ENCODE results near the gene SLC16A3.
"Not testable (repeated sequence)": the region's sequence is repeated elsewhere in the genome, so short reads cannot be mapped to it uniquely, and the experiment has no call there.

The SLC16A3 gene

GRCh38 chr17:82228842-82229697 lies at the start of gene SLC16A3:
Gene SLC16A3 (plus strand): TSS chr17:82229042. CDS start chr17:82236009, 6,967 bp downstream.
- DNase-seq (ENCODE audit: low spot score), result peak; percentile 83

GRCh38 chr17:82179412-82179811 lies 49.4 kb upstream of the SLC16A3 start:
- DNase-seq (ENCODE audit: low spot score), result no peak

GRCh38 chr17:82179946-82180475 lies 48.8 kb upstream of the SLC16A3 start:
- DNase-seq (ENCODE audit: low spot score), result no peak

DNA sequence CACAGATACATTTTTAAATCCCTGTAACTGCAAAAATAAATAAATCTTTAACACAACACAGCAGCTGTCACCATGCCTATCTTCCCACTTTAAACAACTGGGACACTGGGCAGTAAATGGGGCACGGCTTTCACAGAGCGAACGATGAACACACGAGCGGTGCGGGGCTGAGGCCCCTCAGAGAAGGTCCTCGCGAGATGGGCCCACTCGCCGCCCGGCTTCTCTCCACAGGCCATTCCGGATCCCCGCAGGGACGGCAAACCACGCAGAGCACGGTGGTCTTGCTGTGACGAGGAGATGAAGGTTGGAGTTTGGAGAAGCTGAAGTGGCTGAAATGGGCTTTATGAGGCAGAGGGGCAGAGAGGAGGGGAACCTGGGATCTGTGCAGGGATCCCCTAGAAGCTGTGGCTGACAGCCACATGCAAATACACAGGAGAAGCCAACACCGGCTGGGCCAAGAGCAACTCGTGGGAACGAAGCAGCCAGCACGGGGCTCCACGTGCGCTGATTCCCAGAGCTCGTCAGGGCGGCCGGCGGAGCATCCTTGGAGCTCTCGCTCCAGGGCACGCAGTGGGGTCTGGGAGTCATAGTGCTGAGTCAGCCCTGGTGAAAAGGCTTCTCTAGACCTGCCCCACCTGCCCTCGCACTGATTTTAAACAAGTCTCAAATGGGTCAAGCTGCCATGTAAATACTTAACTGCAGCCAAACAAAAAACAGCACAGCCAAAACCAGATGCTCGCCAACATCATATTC lies 47.9 kb upstream of the SLC16A3 start:
- no peak for DNase-seq (ENCODE audit: low spot score)

GRCh38 chr17:82184761-82185160 lies 44.1 kb upstream of the SLC16A3 start:
- DNase-seq (ENCODE audit: low spot score), result no peak

- DNase-seq (ENCODE audit: low spot score), result no peak
Measured at GRCh38 chr17:82186221-82186620, 42.6 kb upstream of the SLC16A3 start.

GRCh38 chr17:82187500-82187899 lies 41.3 kb upstream of the SLC16A3 start:
- no peak for DNase-seq (ENCODE audit: low spot score)

DNA sequence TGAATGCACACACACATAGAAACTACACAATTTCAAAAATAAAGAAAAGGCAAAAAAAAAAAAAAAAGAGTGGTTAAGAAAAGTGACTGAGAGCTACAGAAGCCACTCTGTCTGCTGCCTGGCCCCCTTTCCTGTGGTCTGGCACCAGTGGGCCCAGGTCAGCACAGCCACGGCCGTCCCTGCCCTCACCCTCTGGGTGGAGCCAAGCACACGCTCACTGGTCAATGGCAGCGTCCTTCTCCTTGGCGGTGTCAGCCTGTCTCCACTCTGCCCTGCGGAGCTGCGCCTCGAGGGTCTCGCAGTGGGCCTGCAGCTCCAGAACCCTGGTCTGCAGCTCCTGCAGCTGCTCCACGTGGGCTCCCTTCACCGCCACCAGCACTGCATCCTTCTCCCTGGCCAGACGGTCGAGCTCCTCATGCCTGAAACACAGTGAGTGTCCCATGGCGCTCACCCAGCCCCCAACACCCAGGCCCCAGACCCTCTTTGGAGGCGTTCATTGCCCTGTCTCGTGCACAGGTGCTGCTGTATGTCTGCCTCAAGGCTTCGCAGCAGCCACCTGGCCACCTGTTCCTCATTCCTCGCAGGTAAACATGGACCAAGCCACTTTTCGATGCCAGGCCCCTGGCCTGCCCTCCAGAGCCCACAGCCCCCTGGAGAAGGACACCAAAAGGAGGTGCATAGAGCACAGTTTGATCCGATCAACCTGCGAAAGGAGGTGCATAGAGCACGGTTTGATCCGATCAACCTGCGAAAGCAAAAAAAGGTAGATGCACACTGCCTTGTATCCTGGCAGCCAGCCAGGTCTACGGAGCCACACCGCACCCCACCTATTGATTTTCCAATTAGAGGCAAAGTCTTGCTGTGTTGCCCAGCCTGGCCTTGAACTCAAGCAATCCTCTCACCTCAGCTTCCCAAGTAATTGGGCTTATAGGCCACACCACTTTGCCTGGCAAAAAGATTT lies 40.6 kb upstream of the SLC16A3 start:
- DNase-seq (ENCODE audit: low spot score), result no peak

GRCh38 chr17:82193050-82193449 lies 35.8 kb upstream of the SLC16A3 start:
- DNase-seq (ENCODE audit: low spot score), result not testable (repeated sequence)

DNA sequence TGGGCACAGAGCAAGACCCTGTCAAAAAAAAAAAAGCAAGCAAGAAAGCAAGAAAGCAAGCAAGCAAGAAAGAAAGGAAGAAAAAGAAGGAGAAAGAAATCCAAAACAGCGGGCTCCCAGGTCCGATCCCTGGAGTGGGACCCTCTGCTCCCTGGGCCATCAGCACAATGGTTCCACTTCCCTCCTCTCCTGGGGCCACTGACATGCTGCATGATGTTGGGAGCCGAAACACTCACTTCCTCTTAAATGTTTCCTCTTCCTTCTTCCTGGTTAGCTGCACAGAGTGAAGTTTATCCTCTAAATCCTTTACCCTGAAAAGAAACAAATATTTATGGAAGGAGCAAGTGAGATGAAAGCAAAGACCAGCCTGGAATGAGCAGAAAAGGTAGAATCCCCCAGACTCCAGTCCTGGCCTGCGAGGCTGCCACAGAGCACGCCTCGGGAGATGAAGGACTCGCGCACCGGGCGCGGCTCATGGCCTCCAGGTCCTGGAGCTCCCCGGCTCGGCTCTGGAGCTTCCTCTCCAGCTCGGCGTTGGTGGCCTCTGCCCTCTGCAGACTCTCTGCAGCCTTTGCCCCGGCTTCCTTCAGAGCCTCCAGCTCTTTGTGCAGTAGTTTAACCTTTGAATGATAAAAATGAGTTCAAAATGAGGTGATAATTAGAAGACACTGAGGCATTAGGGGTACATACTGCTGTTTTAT lies 35.2 kb upstream of the SLC16A3 start:
- DNase-seq (ENCODE audit: low spot score), result no peak

DNA sequence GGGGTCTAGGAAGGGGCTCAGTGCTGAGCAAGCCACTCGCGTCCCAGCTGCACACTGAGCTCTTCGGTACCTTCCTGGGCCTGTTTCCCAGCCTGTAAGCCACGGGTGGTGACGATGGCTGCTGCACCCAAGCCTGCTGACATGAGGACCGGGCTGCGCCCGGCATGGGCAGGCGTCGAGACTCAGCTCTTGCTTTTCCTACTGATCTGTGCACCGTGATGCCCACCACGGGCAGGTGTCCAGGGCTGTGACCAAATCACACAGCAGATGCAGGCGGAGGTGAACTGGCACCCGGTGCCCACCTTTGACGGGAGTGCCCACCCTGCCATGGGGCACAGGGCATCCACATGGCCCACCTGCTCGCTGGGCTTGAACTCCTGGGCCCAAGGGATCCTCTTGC lies 34.1 kb upstream of the SLC16A3 start:
- DNase-seq (ENCODE audit: low spot score), result no peak

- no peak for DNase-seq (ENCODE audit: low spot score)
Measured at GRCh38 chr17:82195675-82196672, 32.9 kb upstream of the SLC16A3 start.

DNA sequence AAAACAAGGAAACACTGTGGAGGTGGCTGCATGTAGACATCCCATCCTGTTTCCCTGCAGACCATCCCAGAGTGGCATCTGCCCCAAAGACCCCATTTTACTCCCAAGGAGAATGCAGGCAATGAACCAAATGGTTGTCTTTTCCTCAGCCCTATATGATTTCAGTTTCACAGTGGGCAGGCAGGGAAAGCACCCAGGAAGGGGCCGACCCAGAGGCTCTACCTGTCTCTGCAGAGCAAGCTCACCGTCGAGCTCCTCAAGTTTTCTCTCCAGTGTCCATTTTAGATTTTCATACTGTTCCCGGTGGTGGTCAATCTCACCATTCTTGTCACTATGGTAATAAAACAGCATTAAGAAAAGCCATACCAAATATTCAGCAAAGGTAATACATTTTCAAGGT lies 30.8 kb upstream of the SLC16A3 start:
- no peak for DNase-seq (ENCODE audit: low spot score)

GRCh38 chr17:82199496-82199895 lies 29.3 kb upstream of the SLC16A3 start:
- no peak for DNase-seq (ENCODE audit: low spot score)

GRCh38 chr17:82200135-82200534 lies 28.7 kb upstream of the SLC16A3 start:
- DNase-seq (ENCODE audit: low spot score), result no peak

- DNase-seq (ENCODE audit: low spot score), result no peak
Measured at GRCh38 chr17:82200743-82201497, 27.9 kb upstream of the SLC16A3 start.

DNA sequence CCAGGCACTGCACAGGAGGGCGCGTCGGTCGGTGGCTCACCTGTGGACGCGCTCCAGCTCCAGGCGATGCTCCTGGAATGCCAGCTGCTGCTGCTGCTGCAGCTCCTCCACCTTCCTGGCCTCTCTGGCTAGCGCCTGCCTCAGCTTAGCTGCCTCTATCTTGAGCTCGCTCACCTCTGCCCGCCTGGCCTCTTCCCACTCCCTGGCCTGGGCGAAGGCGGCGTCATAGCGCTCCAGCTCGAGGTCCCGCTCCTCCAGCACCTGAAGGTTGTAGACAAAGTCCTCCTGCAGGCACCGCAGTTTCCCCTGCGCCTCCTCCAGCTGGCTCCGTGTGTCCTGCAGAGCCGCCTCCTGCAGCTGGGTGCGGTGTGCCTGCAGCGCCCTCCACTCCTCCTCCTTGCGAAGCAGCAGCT lies 27.3 kb upstream of the SLC16A3 start:
- DNase-seq (ENCODE audit: low spot score), result no peak

DNA sequence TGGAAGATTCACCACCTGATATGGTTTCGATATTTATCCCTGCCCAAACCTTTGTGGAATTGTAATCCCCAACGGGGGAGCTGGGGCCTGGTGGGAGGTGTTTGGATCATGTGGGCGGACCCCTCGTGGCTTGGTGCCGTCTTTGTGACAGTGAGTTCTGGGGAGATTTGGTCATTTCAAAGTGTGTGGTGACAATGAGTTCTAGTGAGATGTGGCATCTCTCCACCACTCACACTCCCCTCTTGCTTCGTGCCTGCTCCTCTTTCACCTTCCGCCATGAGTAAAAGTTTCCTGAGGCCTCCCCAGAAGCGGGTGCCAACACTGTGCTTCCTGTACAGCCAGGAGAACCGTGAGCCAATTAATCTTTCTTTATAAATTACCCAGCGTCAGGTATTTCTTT lies 25.9 kb upstream of the SLC16A3 start:
- DNase-seq (ENCODE audit: low spot score), result no peak

DNA sequence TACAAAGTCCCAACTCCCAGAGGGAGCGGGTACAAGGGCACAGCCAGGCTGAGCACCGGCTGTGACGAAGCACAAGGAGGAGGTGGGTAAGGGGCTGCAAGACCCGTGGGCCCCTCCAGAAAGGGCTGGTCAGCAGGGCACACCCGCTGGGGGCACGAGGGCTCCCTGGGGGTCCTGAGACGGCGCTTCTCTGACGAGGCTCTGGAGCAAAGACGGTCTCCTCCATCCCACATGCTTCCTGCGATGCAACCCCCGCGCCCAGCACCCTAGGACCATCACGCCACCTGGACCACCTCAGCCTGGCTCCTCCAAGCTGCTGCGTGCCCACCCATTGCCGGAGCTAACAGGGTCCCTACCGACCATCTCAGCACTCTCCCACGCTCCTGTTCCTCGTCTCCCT lies 24.9 kb upstream of the SLC16A3 start:
- no peak for DNase-seq (ENCODE audit: low spot score)

Measured in HuH-7.5 (cell line).